Calu3 (cell line): ENCODE measurements around the gene ALAD. TPM values are rescaled to one million over a fixed set of nuclear protein-coding genes. Genes with fewer than 3 reads are reported as not detected.

Source experiments
- BruUV-seq: library from RNA; stranded (reverse); fragments of 400-500 nt; replicated peaks from 2 replicates; lab custom pipeline; 2021; lab: Mats Ljungman, UMichigan
- CTCF ChIA-PET: fragments of 300-600 bp; sonication (Branson Sonifier 250); formaldehyde crosslinking; loops from one replicate; lab custom pipeline; 2022; ENCODE audit warnings: antibody characterized with exemption; lab: Charles Lee
- DNase-seq: peaks from one replicate; pipeline ENCODE4 v3.0.0; 2022
- H3K27ac Mint-ChIP-seq: one replicate; pipeline ENCODE4 v1.8.0; 2022; ENCODE audit warnings: mixed read lengths; ENCODE audit not compliant: unreplicated experiment
- H3K27me3 Mint-ChIP-seq: one replicate; pipeline ENCODE4 v1.8.0; 2022; ENCODE audit warnings: mixed read lengths; ENCODE audit not compliant: unreplicated experiment
- H3K36me3 Mint-ChIP-seq: one replicate; pipeline ENCODE4 v1.8.0; 2022; ENCODE audit warnings: mild to moderate bottlenecking, moderate library complexity, mixed read lengths; ENCODE audit not compliant: insufficient read depth, unreplicated experiment
- H3K4me1 Mint-ChIP-seq: one replicate; pipeline ENCODE4 v1.8.0; 2022; ENCODE audit warnings: mild to moderate bottlenecking, low read depth, mixed read lengths; ENCODE audit not compliant: unreplicated experiment
- H3K4me3 Mint-ChIP-seq: one replicate; pipeline ENCODE4 v1.8.0; 2022; ENCODE audit warnings: mild to moderate bottlenecking, low read depth, moderate library complexity, mixed read lengths; ENCODE audit not compliant: unreplicated experiment
- H3K9me3 Mint-ChIP-seq: one replicate; pipeline ENCODE4 v1.8.0; 2022; ENCODE audit warnings: low read depth, mixed read lengths; ENCODE audit not compliant: unreplicated experiment
- CTCF ChIP-seq: fragments of 200-600 bp; IDR thresholded peaks from one replicate; pipeline ENCODE4 v1.8.0; 2022; ENCODE audit warnings: antibody characterized with exemption; ENCODE audit not compliant: unreplicated experiment
- intact Hi-C: fragments of 100-400 bp; cut with micrococcal nuclease; formaldehyde crosslinking; loops from one replicate; pipeline ENCODE4 v1.10.0; 2022; ENCODE audit not compliant: unreplicated experiment
- total RNA-seq: library from RNA; stranded (reverse); gene quantifications from 2 replicates; pipeline ENCODE4 v1.2.3, GENCODE V29; 2022

Gene ALAD
- total RNA-seq, 1 experiment from 2014 or later, result 20.6 TPM

DNA sequence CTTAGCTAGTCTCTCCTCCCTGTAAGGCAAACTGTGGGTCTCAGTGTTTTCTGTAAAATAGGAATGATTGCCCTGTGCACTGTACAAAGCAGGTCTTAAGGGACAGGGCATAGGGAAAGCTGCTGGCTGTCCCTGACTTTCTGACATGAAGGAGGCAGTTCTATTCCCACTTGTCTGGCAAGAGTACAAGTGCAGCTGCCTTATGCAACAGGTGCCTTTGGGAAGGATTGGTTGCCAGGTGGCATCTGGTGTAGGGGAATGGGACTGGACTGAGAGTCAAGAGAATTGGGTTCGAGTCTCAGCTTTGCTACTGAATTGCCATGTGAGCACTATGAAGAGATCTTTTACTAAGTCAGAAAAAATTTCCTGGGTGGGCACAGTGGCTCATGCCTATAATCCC, 41.7 kb downstream of the ALAD start:
- no peaks in the 10 kb centered on the region for H3K36me3 Mint-ChIP-seq
- no peaks in the 10 kb centered on the region for H3K4me1 Mint-ChIP-seq
- H3K27me3 Mint-ChIP-seq, result no peaks in the 10 kb centered on the region
- intact Hi-C loops, result no loop called here
- H3K27ac Mint-ChIP-seq, result no peak overlapping the region
- no peak for DNase-seq
- no peaks in the 10 kb centered on the region for H3K9me3 Mint-ChIP-seq
- BruUV-seq, result no TSS peak
- CTCF ChIA-PET, result no interaction called here
- H3K4me3 Mint-ChIP-seq, result no peak overlapping the region
- no peak for TF ChIP-seq CTCF

- no peak overlapping the region for H3K27ac Mint-ChIP-seq
- no peaks in the 10 kb centered on the region for H3K9me3 Mint-ChIP-seq
- intact Hi-C loops, result no loop called here
- H3K36me3 Mint-ChIP-seq, result no peaks in the 10 kb centered on the region
- H3K4me1 Mint-ChIP-seq, result peaks cover 12% of the 10 kb centered on the region
- CTCF ChIA-PET, result no interaction called here
- H3K4me3 Mint-ChIP-seq, result no peak overlapping the region
- no peaks in the 10 kb centered on the region for H3K27me3 Mint-ChIP-seq
- no peak for TF ChIP-seq CTCF
- no peak for DNase-seq
- no TSS peak for BruUV-seq
Observed at GRCh38 chr9:113356686-113357292, 44.3 kb downstream of the ALAD start.

DNA sequence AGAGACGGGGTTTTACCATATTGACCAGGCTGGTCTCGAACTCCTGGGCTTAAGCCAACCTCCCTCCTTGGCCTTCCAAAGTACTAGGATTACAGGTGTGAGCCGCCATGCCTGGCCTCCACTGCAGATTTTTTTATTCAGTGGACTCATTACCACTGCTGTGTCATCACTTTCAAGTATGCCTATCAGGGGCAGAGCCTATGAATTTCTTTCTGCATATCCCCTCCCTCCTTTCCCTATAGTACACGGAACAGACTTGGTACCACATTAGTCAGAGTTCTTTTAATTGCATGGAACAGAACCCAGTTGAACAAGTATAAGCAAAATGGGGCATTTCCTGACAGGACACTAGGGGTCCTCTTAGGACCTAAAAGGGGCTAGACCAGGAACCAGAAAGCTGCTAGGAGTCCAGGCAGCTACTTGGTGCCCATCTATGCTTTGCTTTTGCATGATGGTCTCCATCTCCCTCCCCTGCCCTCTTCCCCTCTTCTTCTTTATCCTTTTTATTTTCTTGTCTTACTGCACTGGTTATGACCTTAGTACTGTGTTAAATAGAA, 46.0 kb downstream of the ALAD start:
- H3K4me1 Mint-ChIP-seq, result peaks cover 24% of the 10 kb centered on the region
- TF ChIP-seq CTCF, result no peak
- DNase-seq, result no peak
- H3K27ac Mint-ChIP-seq, result no peak overlapping the region
- no TSS peak for BruUV-seq
- intact Hi-C loops, result no loop called here
- no peak overlapping the region for H3K4me3 Mint-ChIP-seq
- CTCF ChIA-PET, result no interaction called here
- H3K27me3 Mint-ChIP-seq, result no peaks in the 10 kb centered on the region
- H3K9me3 Mint-ChIP-seq, result no peaks in the 10 kb centered on the region
- peaks cover 5% of the 10 kb centered on the region for H3K36me3 Mint-ChIP-seq

DNA sequence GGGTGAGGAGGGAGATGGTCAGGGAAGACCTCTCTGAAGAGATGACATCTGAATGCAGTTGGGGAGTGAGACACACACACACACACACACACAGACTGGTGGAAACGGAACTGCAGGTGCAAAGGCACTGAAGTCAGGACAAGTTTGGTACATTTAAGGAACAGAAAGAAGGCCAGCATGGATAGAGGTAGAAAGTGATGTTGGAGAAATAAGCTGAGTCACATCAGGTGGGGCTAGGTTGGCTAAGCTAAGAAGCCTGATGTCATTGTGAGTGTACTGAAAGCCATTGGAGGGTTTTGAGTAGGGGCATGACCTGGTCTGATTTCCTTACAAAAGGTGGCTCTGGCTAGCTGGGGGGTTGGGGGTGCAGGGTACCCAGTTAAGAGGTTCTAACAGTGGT, 48.7 kb downstream of the ALAD start:
- peaks cover 12% of the 10 kb centered on the region for H3K36me3 Mint-ChIP-seq

More for the DNA sequence above, 48.7 kb downstream of the ALAD start:
- H3K27ac Mint-ChIP-seq, result no peak overlapping the region
- CTCF ChIA-PET, result no interaction called here
- intact Hi-C loops, result no loop called here
- no peak for TF ChIP-seq CTCF
- peaks cover 24% of the 10 kb centered on the region for H3K4me1 Mint-ChIP-seq
- H3K27me3 Mint-ChIP-seq, result no peaks in the 10 kb centered on the region
- no peak overlapping the region for H3K4me3 Mint-ChIP-seq
- H3K9me3 Mint-ChIP-seq, result no peaks in the 10 kb centered on the region
- no TSS peak for BruUV-seq
- DNase-seq, result no peak
